ENCODE data around the gene WDFY4. TPM values are rescaled to one million over a fixed set of nuclear protein-coding genes. Genes with fewer than 3 reads are reported as not detected.

The WDFY4 gene
- polyA plus RNA-seq, 1 of the 3 experiments (the other 2 are of a cell fraction), result not detected

DNA sequence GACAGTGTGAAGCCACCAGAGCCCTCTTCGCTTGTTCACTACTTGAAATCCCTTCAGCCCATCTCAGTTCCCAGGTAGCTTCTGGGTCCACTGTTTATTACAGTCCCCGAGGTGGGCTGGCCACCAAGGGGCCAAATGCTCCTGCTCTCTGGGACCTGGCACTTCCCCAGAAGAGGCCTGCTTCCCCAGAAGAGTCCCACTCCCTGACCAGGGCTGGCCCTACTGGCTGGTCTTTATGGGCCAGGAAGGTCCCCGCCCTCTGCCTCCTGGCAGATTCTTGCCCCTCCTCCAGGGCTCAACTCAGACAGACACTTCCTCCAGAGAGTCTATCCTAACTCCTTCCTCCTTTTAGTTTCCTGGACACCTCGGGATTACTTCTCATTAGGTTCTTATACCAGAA lies 325.6 kb downstream of the WDFY4 start:
- Histone ChIP-seq H3K9me2 (no peaks in the 10 kb centered on the region), H4K20me1 (ENCODE audit: insufficient read depth) (no peaks in the 10 kb centered on the region), H2AFZ (ENCODE audit: low read depth) (no peak overlapping the region), H3K4me3 (ENCODE audit: low read depth in 2 of 2, low read length in 1 of 2) (no peak overlapping the region), H3F3A (replicated peaks; ENCODE audit: insufficient read depth) (no peaks in the 10 kb centered on the region), H3K79me2 (ENCODE audit: insufficient read depth) (no peaks in the 10 kb centered on the region), H3K27ac (ENCODE audit: low read depth in 2 of 2, low read length in 1 of 2) (no peak overlapping the region), H3K27me3 (ENCODE audit: insufficient read depth) (no peaks in the 10 kb centered on the region), H3K4me1 (ENCODE audit: control insufficient read depth in 1 of 2, insufficient read depth in 2 of 2, low read depth in 1 of 2, low read length in 1 of 2) (peaks cover 0 to 26% of the 10 kb centered on the region in 2 experiments; a peak in 1 of 4 replicates), H3K9ac (no peak overlapping the region), H3K36me3 (replicated peaks in 1 of 2; ENCODE audit: control insufficient read depth in 1 of 2, insufficient read depth in 2 of 2, low read length in 1 of 2) (no peaks in the 10 kb centered on the region), H3K9me3 (no peaks in the 10 kb centered on the region), H3K4me2 (no peak overlapping the region)
- ChIA-PET POLR2A (no interaction called here), CTCF (no interaction called here)
- no peak for DNase-seq
- 3% methylated on average over 3 of the region's 4 CpGs for WGBS (ENCODE audit: low lambda C conversion rate)
- TF ChIP-seq CHD2 (IDR thresholded peaks at IDR 0.05; ENCODE audit: low read length, partially characterized antibody), result no peak
- TF ChIP-seq RAD21 (IDR thresholded peaks at IDR 0.05; ENCODE audit: low read length), result no peak
- no peak for TF ChIP-seq JUND (IDR thresholded peaks at IDR 0.05)
- no peak for TF ChIP-seq RFX5 (IDR thresholded peaks at IDR 0.05; ENCODE audit: low read length)
- TF ChIP-seq, protein P1, sequence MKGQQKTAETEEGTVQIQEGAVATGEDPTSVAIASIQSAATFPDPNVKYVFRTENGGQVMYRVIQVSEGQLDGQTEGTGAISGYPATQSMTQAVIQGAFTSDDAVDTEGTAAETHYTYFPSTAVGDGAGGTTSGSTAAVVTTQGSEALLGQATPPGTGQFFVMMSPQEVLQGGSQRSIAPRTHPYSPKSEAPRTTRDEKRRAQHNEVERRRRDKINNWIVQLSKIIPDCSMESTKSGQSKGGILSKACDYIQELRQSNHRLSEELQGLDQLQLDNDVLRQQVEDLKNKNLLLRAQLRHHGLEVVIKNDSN (IDR thresholded peaks at IDR 0.05; ENCODE audit: borderline replicate concordance, low read depth), result no peak
- TF ChIP-seq FOXM1 (IDR thresholded peaks at IDR 0.05; ENCODE audit: low read depth), result no peak
- TF ChIP-seq, protein P2, sequence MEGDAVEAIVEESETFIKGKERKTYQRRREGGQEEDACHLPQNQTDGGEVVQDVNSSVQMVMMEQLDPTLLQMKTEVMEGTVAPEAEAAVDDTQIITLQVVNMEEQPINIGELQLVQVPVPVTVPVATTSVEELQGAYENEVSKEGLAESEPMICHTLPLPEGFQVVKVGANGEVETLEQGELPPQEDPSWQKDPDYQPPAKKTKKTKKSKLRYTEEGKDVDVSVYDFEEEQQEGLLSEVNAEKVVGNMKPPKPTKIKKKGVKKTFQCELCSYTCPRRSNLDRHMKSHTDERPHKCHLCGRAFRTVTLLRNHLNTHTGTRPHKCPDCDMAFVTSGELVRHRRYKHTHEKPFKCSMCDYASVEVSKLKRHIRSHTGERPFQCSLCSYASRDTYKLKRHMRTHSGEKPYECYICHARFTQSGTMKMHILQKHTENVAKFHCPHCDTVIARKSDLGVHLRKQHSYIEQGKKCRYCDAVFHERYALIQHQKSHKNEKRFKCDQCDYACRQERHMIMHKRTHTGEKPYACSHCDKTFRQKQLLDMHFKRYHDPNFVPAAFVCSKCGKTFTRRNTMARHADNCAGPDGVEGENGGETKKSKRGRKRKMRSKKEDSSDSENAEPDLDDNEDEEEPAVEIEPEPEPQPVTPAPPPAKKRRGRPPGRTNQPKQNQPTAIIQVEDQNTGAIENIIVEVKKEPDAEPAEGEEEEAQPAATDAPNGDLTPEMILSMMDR (IDR thresholded peaks at IDR 0.05), result no peak
- TF ChIP-seq FOXJ3 (CRISPR knock-in tag; IDR thresholded peaks at IDR 0.05), result no peak
- TF ChIP-seq, protein P3, sequence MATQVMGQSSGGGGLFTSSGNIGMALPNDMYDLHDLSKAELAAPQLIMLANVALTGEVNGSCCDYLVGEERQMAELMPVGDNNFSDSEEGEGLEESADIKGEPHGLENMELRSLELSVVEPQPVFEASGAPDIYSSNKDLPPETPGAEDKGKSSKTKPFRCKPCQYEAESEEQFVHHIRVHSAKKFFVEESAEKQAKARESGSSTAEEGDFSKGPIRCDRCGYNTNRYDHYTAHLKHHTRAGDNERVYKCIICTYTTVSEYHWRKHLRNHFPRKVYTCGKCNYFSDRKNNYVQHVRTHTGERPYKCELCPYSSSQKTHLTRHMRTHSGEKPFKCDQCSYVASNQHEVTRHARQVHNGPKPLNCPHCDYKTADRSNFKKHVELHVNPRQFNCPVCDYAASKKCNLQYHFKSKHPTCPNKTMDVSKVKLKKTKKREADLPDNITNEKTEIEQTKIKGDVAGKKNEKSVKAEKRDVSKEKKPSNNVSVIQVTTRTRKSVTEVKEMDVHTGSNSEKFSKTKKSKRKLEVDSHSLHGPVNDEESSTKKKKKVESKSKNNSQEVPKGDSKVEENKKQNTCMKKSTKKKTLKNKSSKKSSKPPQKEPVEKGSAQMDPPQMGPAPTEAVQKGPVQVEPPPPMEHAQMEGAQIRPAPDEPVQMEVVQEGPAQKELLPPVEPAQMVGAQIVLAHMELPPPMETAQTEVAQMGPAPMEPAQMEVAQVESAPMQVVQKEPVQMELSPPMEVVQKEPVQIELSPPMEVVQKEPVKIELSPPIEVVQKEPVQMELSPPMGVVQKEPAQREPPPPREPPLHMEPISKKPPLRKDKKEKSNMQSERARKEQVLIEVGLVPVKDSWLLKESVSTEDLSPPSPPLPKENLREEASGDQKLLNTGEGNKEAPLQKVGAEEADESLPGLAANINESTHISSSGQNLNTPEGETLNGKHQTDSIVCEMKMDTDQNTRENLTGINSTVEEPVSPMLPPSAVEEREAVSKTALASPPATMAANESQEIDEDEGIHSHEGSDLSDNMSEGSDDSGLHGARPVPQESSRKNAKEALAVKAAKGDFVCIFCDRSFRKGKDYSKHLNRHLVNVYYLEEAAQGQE (IDR thresholded peaks at IDR 0.05; ENCODE audit: low read depth, low read length), result no peak
- no peak for TF ChIP-seq TAF1 (IDR thresholded peaks at IDR 0.05; ENCODE audit: borderline replicate concordance, low read depth, low read length)
- TF ChIP-seq NFIC (IDR thresholded peaks at IDR 0.05; ENCODE audit: borderline replicate concordance), result no peak
- TF ChIP-seq IRF3 (IDR thresholded peaks at IDR 0.05; ENCODE audit: low read depth, low read length), result no peak
- no peak for TF ChIP-seq EP300 (IDR thresholded peaks at IDR 0.05; ENCODE audit: borderline replicate concordance in 1 of 2, low read depth in 1 of 2, low read length in 1 of 2)
- TF ChIP-seq, protein P4, sequence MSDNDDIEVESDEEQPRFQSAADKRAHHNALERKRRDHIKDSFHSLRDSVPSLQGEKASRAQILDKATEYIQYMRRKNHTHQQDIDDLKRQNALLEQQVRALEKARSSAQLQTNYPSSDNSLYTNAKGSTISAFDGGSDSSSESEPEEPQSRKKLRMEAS (IDR thresholded peaks at IDR 0.05; ENCODE audit: low read depth), result no peak
- no peak for TF ChIP-seq GATA2 (CRISPR knock-in tag; IDR thresholded peaks at IDR 0.05)
- no peak for TF ChIP-seq MXI1 (IDR thresholded peaks at IDR 0.05; ENCODE audit: low read depth, low read length)
